HG03520 (cell line): ENCODE measurements around the gene RNF181.
"Not testable (repeated sequence)": the region's sequence is repeated elsewhere in the genome, so short reads cannot be mapped to it uniquely, and the experiment has no call there.

Experiments used
- ATAC-seq: cut with Tn5 transposase; IDR thresholded peaks from one replicate; pipeline ENCODE4 v1.9.1; 2021; ENCODE audit warnings: mild to moderate bottlenecking, moderate library complexity; ENCODE audit not compliant: unreplicated experiment

RNF181 gene

GRCh38 chr2:85611705-85612587 lies 16.4 kb downstream of the RNF181 start, which contains the start of gene C2orf68:
Gene C2orf68 (minus strand): TSS chr2:85612066. CDS start chr2:85611984, 82 bp downstream.
- peak; percentile 72 for ATAC-seq

DNA sequence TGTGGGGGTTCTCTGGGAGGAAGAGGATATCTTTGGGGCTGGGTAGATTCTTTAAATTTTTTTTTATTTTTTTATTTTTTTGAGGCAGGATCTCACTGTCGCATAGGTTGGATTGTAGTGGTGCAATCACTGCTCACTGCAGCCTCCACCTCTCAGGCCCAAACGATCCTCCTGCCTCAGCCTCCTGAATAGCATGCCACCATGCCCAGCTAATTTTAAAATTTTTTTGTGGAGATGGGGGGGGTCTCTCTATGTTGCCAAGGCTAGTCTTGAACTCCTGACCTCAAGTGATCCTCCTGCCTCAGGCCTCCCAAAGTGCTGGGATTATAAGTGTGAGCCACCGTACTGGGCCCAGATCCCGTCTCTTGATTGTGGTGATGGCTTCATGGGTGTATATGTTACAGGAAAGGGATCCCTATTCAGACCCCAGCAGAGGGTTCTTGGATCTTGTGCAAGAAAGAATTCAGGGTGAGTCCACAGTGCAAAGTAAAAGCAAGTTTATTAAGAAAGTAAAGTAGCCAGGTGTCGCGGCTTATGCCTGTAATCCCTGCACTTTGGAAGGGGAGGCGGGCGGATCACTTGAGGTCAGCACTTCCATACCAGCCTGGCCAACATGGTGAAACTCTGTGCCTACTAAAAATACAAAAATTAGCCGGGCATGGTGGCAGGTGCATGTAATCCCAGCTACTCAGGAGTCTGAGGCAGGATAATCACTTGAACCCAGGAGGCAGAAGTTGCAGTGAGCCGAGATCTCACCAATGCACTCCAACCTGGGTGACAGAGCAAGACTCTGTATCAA lies 18.4 kb downstream of the RNF181 start:
- no peak for ATAC-seq

- not testable (repeated sequence) for ATAC-seq
These were observed 19.2 kb downstream of the RNF181 start for GRCh38 chr2:85614757-85615156.

DNA sequence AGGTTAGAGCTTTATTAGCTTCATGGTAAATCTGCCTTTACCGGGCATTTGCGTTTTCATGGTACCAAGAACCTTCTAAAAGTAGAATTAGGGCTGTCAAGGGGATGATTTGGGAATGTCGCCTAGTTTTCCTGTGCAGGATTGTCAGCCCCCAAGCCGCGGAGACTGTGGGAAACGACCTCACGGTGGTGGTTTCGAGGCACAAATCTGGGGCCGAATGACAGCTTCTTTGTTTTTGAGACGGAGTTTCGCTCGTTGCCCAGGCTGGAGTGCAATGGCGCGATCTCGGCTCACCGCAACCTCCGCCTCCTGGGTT lies 19.8 kb downstream of the RNF181 start:
- no peak for ATAC-seq

DNA sequence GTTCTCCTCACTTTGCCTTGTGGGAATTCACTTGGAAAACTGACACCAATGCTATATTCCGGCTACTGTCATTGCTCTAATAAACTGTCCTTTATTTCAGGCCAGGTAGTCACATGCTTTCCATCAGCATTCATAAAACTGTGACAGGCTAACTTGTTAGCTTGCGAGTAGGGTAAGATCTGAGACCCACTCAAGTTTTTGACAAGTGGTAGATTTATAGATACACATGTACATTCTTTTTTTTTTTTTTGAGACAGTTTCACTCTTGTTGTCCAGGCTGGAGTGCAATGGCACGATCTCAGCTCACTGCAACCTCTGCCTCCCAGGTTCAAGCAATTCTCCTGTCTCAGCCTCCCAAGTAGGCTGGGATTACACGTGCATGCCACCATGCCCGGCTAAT lies 22.2 kb downstream of the RNF181 start:
- not testable (repeated sequence) for ATAC-seq

DNA sequence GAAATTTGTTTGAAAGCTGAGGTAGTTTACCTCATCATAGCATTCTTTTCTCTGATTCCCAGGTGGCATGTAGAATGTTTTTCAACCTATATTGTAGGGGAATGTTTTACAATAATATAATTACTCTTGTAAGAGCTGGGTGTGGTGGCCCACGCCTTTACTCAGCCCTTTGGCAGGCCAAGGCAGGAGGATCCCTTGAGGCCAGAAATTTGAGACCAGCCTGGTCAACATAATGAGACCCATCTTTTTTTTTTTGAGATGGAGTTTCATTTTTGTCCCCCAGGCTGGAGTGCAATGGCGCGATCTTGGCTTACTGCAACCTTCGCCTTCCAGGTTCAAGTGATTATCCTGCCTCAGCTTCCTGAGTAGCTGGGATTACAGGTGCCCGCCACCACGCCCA lies 24.1 kb downstream of the RNF181 start:
- no peak for ATAC-seq

DNA sequence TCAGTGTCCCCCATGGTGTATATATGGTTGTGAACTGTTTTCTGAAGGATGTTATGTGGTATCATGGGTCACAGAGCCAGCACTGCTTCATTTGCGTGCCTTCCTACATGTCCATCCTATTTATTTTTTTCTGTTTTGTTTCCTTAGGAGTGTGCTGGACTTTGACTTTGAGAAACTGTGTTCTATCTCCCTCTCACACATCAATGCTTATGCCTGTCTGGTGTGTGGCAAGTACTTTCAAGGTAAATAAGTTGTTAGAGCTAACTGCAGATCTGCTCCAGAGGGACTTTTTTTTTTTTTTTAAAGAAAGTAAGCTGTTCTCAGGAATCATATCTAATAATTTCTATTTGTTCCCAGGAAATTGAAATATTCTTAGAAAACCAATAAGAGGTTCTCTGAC lies 25.8 kb downstream of the RNF181 start:
- no peak for ATAC-seq

GRCh38 chr2:85623991-85624390 lies 28.4 kb downstream of the RNF181 start:
- ATAC-seq, result no peak

GRCh38 chr2:85628658-85629057 lies 33.1 kb downstream of the RNF181 start:
- no peak for ATAC-seq

DNA sequence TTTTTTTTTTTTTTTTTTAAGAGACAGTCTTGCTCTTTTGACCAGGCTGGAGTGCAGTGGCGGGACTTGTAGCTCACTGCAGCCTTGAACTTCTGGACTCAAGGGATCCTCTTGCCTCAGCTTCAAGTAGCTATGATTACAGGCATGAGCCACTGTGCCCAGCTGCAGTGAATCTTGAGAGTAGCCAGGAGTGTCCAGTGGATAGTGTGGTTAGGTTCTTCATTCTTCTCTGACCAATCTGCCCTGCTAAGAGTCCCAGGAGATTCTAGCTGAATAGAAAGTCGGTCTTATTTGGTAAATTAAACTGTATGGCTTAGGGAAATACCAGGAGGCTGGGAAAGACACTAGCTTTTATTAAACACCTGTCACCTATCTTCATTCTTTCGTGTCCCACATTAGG lies 35.8 kb downstream of the RNF181 start:
- no peak for ATAC-seq

DNA sequence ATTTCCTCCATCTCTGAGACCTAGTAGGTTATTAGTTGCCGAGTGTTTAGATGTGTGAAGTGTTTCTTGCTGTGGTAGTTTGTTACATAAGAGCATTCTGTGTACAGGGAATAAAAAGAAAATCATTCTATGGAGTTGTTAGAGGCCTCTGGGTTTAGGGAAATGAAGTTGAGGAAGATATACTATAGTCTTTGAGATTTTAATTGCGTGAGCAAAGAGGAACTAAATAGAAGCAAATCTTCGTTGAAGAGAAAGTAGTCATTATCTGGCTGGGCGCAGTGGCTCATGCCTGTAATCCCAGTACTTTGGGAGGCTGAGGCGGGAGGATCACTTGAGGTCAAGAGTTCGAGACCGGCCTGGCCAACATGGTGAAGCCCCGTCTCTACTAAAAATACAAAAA lies 39.5 kb downstream of the RNF181 start:
- ATAC-seq, result no peak

- ATAC-seq, result no peak
These were observed 40.1 kb downstream of the RNF181 start for GRCh38 chr2:85635636-85636035.

- ATAC-seq, result peak; percentile 53
These were observed 47.2 kb downstream of the RNF181 start for GRCh38 chr2:85642725-85643124.

- no peak for ATAC-seq
These were observed 49.4 kb downstream of the RNF181 start for GRCh38 chr2:85644909-85645308.

DNA sequence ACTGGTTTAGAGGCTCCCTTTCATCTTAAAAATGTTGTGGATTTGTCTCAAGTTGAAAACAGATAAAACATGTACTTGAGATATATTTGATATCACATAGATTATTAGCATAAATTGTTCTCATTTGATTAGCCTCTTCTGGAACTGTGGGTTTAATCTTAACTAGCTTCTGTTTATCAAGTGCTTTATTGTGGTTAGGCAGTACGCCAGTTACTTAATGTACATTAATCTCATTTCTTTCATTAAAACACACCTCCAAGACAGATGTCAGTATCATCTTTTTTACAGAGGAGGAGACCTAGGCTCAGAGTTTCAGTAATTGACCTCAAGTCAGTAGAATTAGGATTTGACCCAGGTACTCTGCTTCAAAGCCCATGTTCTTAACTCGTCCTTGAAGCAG lies 50.6 kb downstream of the RNF181 start:
- no peak for ATAC-seq
